ENCODE data around the gene ZNRD2. TPM values are rescaled to one million over a fixed set of nuclear protein-coding genes. Genes with fewer than 3 reads are reported as not detected.

Gene ZNRD2
- total RNA-seq, 1 experiment from 2014 or later: 45.8 TPM

DNA sequence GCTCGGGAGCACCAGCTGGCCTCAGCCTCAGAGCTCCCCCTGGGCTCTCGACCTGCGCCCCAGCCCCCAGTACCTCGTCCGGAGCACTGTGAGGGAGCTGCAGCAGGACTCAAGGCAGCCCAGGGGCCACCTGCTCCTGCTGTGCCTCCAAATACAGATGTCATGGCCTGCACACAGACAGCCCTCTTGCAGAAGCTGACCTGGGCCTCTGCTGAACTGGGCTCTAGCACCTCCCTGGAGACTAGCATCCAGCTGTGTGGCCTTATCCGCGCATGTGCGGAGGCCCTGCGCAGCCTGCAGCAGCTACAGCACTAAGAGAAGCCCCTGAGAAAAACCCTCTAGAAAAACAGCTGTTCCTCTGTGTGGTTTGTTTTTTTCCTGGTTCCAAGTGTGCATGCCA, 1.1 kb downstream of the ZNRD2 start:
- Histone ChIP-seq H3K23ac (ENCODE audit: insufficient read length, low read depth, low read length) (no peak overlapping the region), H4K20me1 (ENCODE audit: control insufficient read depth, insufficient read depth, insufficient read length) (no peaks in the 10 kb centered on the region), H4K5ac (ENCODE audit: insufficient read length, low read depth, low read length) (no peak overlapping the region), H4K8ac (replicated peaks; ENCODE audit: insufficient read length, low read depth, low read length) (no peak overlapping the region), H2BK120ac (ENCODE audit: low read depth, low read length, poor library complexity, severe bottlenecking) (no peak overlapping the region), H2AFZ (ENCODE audit: low read length) (no peak overlapping the region), H3K4me1 (ENCODE audit: insufficient read depth, low read length) (no peaks in the 10 kb centered on the region; the same call in 1 of the 2 replicates), H3K23me2 (ENCODE audit: insufficient read length, low read depth, low read length, poor library complexity, severe bottlenecking) (peaks cover 25% of the 10 kb centered on the region), H2AK5ac (ENCODE audit: insufficient read length, low read length) (no peak overlapping the region), H3K56ac (ENCODE audit: insufficient read length, low read depth, low read length) (no peak overlapping the region), H4K91ac (ENCODE audit: insufficient read length, low read depth, low read length) (no peak overlapping the region), H3K79me2 (ENCODE audit: insufficient read depth, low read length) (no peaks in the 10 kb centered on the region; the same call in 1 of the 2 replicates), H3K14ac (ENCODE audit: insufficient read depth, low read length) (no peak overlapping the region), H3K27me3 (ENCODE audit: insufficient read depth, low read length) (peaks cover 6% of the 10 kb centered on the region; the same call in 1 of the 2 replicates), H2BK12ac (ENCODE audit: insufficient read length, low read depth, low read length) (no peak overlapping the region), H2BK15ac (ENCODE audit: low read depth, low read length) (no peak overlapping the region), H3K4ac (ENCODE audit: low read depth, low read length) (no peak overlapping the region), H2BK5ac (ENCODE audit: insufficient read length, low read length) (no peak overlapping the region), H3T11ph (ENCODE audit: low read length) (no peak overlapping the region), H3K9me3 (ENCODE audit: control insufficient read depth, low read depth, low read length) (no peaks in the 10 kb centered on the region), H3K27ac (ENCODE audit: insufficient read length, low read depth, low read length) (no peak overlapping the region), H3K79me1 (ENCODE audit: insufficient read depth, low read depth, low read length, poor library complexity, severe bottlenecking) (peaks cover 4% of the 10 kb centered on the region), H2BK20ac (ENCODE audit: low read depth, low read length, poor library complexity, severe bottlenecking) (no peak overlapping the region), H3K18ac (ENCODE audit: insufficient read length, low read depth, low read length) (no peak overlapping the region), H3K9ac (ENCODE audit: extremely low read depth, insufficient read length, low read length) (no peak overlapping the region), H3K4me2 (ENCODE audit: insufficient read depth, insufficient read length, low read length) (peak overlapping the region; percentile 78)
- Mint-ChIP-seq H3K27me3 (ENCODE audit: low read depth) (peaks cover 15% of the 10 kb centered on the region), H3K9me3 (no peaks in the 10 kb centered on the region; a peak in 1 of 5 replicates), H3K36me3 (ENCODE audit: insufficient read depth in 1 of 3, low read depth in 3 of 3) (peaks cover 6 to 14% (median 9%) of the 10 kb centered on the region in 3 experiments; a peak in 6 of 7 replicates), H3K4me3 (peak overlapping the region; percentile 99), H3K4me1 (peaks cover 34 to 50% of the 10 kb centered on the region in 2 experiments), H3K27ac (no peak overlapping the region; a peak in 1 of 7 replicates)
- WGBS (ENCODE audit: extremely low coverage, insufficient read length, low lambda C conversion rate): no CpG with 5 or more reads among the region's 9 CpGs
- TF ChIP-seq CTCF (conservative IDR thresholded peaks at IDR 0.05): no peak
- no peak for DNase-seq

All from H9 (cell line).